Cortex of kidney (tissue), 1 donor: ENCODE measurements around the gene ALDH4A1.

ENCODE experiments used
- DNase-seq: peaks from one replicate; lab custom pipeline; 2025; lab: John Stamatoyannopoulos, UW

Gene ALDH4A1

DNA sequence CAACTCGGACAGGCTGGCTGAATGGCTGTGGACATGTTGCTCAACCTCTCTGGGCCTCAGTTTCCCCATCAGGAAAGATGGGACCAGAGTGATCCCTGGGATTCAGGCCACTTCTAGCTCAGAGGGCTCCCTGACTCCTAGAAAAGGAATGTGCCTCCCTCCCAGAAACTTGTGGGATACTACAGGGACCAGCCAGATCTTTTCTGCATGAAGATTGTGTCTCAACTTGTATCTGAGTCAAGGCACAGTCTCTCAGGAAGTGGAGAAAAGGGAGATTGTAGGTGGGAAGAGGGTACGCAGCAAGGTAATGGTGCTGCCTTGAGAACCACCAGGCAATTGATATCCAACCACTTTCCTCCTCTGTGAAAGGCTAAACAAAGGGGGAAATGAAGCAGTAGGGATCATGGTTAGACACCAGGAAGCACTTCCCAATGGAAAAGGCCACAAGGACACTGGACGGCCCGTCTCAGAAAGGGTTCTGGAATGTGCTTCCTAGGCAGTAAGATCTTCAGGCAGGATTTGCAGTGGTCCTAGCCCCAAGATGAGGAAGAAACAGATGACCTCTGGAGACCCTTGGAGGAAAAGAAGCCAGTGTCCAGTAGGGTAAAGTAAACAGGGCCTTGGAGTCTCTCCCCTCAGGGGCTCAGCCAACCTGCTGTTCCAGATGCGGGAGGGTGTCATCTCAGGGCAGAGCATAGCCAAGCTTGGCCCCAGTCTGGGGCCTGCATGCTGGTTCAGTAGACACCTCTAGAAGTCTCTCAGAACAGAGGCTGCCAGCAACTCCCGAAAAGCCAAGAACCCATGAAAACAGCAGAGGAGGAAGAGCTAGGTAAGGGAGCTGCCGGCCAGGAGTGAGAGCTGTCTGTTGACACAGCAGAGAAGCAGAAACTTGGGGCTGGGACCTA lies 37.3 kb upstream of the ALDH4A1 start:
- no peak for DNase-seq

DNA sequence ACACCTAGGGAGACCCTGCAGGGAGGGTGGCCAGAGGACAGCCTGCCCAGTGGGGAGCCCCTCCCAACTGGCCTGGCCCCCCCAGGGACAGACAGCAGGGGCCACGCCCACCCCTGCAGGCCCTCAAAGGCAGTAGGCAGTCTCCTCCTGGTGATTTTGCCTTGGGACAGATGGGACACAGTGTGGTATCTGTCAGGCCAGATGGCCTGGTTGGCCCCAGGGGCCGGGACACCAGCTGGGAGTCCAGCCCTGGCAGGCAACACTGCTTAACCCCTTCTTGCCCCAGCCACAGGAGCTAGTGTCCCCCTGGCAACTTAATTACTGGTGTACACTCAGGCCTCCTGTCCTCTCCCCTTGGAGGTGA lies 36.3 kb upstream of the ALDH4A1 start:
- DNase-seq = no peak

DNA sequence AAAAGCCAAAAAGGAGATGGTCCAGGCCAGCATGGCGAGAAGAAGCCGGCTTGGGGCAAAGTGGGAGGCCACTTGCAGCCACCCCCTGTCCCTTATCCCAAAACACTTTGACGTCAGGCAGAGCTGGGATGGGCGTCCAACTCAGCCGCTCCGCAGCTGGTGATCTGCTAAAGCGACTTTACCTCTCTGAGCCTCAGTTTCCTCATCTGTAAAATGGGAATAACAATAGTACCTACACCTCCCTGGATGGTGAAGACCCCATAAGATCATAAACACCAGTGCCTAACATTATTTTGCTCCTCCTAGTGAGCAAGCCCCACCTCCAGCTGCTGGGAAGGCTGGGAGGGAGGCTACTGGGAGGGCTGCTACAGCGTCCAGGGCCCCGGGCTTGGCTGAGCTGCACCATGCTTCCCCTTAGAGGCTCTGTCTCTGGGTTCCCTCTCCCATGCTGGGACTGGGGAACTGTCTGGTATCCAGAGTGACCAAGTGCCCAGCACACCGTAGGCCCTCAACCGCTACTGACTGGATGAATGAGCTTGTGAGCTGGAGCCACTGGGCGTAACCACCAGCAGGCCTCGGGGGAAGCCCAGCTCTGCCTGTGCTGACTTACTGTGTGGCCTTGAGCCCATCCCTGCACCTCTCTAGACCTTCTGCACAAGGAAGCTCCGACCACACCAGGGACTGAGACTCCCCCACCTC lies 35.8 kb upstream of the ALDH4A1 start:
- DNase-seq = no peak

DNA sequence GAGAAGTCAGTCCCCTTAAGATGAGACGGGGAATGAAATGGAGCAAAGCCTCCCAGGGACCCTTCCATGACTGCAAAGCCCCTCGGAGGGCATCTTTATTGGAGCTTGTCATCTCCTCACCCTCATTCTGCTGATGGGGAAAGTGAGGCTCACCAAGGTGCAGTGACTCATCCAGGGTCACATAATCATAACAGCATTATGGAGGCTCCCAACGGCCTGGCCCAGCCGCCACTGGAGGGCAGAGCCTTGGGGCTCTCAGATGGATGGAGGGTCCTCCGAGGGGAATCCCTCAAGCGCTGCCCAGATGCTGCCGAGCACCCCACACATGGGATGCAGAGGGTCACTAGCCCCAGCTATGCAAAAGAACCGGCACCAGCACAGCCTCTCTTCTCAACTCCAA lies 35.2 kb upstream of the ALDH4A1 start:
- no peak for DNase-seq

DNA sequence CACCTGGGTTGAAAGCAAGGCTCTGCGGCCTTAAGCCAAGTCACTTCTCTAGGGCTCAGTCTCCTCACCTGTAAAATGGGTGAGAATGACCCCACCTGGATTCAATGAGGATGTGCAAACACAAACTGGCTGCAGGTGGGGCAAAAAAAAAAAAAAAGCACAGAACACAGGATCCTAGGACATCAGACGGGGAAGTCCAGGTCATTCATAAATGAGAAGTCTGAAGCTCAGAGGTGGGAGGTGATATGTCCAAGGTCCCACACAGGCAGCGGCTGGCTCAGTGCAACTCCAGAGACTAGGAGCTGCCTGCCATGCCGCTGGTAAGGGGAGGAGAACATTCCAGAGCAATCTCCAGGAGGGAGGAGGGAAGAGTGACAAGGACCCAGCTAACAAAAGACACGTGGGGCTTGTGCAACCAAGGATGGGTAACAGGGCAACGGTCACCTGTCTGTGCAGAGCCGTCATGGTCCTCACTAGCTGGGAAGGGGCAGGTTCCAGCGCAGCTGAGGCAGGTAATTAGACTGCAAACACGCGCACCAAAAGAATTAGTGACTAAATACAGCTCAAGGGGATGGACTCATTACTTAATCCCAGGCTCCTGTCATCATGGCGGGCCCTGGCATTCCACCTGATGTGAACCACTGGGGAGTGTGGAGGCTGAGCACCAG lies 34.6 kb upstream of the ALDH4A1 start:
- no peak for DNase-seq

DNA sequence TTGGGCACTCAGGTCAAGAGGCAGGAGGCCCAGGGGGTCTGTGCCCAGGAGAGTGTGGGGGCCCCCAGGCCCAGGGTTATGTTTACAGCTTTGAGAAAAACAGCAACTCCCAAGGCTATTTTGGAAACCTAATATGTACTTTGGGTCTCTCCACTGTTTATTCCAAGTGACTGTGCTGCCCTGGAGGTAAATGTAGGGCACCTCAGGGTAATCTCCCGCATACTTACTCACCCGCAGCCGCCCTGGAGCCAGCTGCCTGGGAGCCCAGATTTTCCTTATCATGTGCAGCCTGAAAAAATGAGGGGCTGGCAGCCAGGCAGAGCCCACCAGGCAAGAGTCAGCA lies 34.1 kb upstream of the ALDH4A1 start:
- no peak for DNase-seq

DNA sequence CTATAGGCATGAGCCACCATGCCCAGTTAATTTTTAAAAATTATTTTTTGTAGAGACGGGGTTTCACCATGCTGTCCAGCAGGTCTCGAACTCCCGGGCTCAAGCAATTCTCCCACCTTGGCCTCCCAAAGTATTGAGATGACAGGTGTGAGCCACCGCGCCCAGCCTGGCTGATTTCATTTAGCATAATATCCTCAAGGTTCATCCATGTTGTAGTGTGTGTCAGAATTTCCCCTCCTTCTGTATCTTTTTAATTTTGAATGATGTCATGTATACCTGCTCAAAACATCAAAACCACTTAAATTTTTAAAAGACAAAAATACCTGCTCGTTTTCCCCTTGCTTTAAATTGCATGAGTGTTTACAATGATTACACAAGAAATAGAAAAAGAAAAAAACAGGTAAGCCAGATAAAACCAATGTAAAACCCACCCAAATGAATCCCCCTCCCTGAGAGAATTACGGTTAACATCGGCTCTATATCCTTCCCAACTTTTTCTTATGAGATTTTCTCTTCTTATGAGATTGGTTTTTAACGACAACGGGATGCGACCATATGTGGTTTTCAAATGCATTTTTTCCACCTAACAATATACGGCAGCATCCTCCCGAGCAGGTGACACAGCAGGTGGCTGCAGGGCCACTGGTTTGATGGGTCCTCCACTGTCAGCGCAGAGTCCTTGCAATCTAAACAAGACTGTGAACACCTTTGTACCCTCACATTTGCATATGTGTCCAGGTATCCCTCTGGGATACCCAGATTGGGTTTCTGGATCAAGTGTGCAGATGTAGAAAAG lies 32.0 kb upstream of the ALDH4A1 start:
- DNase-seq = no peak

DNA sequence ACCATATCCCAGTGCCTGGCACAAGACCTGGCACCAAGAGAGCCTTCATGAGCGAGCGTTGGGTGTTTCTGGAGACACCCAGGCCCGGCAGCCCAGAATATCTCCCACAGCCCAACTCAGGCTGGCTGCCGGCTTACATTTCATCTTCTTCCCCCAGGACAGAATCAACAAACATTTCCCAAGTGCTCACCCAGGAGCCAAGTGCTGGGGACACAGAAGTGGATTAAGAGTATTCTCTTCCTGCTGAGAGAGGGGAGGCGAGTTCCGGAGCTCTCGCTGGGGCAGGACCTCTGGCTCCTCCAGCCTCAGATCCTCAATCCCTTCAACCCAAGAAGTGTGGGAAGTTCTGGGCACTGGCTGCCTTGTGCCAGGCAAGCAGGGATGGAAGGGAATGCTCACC lies 30.5 kb upstream of the ALDH4A1 start:
- no peak for DNase-seq

DNA sequence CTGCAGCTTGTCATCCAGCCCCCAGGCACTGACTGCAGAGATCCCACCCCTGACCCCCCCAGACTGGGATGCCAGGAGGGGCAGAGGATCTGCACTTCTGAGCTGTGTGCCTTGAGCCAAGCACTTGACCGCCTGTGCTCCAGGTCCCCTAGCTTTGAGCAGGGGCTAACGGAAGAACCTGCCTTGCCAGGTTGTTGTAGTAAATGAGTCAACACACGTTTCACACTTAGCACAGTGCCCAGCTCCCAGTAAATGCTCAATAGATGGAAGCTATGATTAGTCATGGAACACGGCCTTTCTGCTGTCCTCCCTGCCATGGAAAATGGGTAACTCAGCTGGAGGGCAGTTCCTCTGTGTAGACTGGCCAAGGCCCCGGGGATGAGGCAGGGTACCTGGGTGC lies 30.0 kb upstream of the ALDH4A1 start:
- no peak for DNase-seq

DNA sequence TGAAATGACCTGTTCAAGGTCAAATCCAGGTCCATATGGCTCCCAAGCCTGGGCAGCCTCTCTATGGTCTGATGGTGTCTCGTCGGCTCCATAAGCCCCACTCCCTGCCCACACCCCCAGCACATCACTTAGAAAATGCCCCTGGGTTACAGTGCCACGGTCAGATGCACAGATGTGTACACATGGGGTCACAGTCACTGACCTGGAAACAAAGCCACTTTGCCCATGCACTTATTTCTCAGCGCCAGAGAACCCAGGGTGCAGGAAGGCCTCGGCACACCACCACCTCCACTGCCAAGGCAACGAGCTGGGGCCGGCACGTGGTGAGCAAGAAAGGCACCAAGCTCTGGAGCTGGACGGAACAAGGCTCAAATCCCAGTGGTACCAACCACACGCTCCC lies 29.4 kb upstream of the ALDH4A1 start:
- DNase-seq = no peak

DNA sequence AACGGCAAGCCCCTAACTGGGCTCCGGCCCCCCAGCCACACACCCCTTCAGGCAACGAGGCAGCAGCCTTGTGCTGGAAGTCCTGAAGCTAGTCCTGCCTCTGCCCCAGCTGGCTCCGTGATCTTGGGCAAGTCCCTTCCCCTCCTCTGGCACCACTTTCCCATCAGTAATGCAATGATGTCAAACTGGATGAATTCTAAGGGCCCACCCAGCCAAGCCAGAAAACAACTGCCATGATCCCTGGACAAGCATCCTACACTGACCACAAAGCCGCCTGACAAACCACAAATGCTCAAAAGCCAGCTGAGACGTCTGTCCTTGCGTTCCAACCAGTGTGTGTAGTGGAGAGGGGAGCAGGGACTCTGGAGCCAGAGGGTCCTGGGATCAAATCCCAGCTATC lies 27.3 kb upstream of the ALDH4A1 start:
- DNase-seq = no peak

DNA sequence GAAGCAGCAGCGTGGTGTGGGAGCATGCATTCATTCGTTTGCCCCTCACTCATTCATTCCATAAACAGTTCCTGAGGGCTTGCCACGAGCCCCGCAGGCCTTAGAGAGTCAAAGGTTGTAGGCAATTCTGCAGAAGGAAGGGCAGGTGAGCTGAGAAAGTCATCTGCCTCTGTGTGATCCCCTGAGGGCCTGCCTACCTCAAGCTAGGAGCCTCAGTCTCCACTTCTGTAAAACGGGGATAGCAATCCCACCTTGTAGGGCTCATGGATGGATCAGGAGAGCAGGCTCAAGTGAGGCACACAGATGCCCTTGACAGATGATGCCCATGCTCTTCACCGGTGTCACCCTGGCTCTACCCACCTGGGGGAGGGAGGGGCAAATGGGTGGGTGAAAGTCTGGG lies 26.6 kb upstream of the ALDH4A1 start:
- no peak for DNase-seq

DNA sequence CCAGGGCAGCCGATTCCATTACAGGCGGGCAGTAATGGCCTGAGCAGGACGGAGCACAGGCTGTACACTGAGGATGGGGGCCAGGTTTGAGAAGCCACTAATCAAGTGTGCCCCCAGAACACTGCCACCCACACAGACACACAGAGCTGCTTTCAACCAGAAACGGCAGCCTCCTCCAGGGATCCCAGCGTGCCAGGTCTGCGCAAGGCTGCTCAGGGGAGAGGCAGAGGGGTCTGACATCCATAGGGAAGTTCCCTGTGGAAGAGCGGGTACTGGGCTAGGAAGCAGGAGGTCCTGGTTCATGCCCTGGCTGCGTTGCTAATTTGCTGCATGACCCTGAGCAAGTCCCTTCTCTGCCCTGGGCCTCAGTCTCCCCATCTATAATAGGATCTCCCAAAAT lies 26.1 kb upstream of the ALDH4A1 start:
- DNase-seq = no peak

DNA sequence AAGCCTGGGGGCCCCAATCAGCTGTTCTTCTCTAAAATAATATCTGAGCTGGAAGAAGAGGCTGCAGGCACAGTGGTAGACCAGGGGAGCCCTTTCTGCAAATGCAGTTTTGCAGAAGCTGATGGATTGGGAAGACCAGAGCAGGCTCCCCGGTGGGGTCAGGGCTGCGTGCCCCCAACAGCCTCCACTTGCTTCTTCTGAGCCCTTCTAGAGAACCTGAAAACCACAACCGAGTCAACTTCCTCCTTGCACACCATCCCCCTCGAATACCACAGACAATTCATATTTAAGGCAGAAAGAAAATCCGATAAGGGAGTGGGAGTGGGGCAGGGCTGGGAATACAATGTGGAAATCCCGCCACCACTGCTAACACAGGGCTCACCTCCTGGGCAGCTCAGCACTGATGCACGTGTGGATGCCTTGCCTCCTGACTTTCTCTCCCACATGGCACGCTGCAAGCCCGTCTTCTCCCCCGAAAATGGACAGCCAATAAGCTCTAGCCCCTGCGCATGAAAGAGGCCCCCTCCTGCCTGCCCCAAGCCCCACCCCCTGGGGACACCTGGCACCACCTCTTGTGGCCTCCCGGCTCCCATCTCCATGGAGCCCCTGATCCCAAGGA lies 25.4 kb upstream of the ALDH4A1 start:
- DNase-seq = no peak

DNA sequence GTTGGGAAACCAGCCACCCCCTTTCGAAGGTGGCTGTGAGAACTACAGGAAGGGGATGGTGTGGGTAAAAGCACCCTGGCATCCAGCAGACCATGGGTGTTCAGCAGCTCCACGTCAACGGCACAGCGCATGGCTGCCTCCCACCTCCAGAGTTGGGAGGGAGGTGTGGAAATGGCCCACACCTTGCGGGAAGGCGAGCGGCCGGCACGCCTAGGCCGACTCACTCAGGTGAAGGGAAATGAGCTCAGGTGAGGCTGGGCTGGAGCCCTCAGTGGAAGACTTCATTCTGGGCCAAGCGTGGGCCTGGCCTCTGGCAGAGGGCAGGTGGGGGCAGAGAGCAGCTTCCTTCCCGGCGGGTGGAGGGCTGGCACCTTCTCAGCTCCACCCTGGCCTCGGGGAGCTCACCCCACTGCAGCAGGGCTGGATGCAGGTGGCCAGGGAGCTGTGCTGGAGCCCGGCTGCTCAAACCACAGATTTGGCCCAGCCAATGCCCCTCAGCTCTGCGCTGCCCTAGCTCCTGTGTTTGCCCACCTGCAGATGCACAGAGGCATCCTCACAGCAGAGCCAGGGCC lies 24.8 kb upstream of the ALDH4A1 start:
- no peak for DNase-seq

DNA sequence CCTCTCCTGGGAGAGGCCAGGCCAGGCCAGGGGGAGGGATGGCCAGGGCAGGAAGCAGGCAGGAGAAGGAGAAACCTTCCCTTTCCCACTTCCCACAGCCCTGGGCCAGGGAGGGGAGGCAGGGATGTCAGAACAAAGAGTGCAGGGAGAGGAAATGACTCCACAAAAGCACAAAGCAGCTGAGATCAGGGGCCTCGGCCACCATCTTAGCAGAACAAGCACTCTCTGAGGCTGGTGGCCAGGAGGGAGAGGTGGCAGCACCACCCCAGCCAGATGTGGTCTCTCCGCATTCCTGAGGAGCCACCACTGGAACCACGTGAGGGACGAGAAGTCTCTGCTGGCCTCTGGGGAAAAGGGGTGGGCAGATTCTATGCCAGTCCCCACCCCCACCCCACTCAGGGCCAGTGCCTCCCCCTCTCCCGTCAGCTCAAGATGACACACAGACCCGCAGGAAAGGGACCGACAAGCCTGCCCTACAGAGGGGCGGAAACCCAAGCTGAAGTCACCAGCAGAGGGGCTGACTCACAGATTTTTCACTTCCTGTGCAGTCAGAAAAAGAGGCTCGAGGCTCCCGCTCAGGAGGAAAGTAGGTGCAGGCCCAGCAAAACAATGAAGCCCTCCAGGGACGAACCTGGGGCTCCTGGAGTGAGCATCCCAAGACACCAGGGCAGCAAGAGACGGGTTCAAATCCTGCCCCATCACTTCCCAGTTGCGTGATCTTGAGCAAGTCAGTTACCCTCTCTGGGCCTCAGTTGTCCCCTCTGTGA lies 24.1 kb upstream of the ALDH4A1 start:
- DNase-seq = no peak

DNA sequence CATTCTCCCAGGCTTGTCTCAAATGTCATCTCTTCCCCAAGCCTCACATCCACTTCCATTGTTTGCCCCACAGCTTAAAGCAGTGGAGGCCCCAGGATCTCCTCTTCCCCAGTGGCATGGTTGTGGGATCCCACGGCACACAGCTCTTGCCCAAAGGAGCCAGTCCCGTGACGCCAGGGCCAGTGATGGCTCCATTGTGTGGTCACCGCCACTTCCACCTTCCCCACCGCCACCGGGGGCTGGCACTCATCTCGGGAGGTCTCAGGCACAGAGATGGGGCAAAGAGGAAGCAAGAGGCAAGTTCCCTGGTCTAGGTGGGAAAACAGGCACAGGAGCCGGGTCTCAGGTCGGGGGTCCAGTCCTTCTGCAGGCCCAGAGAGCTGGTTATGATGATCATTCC lies 22.9 kb upstream of the ALDH4A1 start:
- DNase-seq = no peak

DNA sequence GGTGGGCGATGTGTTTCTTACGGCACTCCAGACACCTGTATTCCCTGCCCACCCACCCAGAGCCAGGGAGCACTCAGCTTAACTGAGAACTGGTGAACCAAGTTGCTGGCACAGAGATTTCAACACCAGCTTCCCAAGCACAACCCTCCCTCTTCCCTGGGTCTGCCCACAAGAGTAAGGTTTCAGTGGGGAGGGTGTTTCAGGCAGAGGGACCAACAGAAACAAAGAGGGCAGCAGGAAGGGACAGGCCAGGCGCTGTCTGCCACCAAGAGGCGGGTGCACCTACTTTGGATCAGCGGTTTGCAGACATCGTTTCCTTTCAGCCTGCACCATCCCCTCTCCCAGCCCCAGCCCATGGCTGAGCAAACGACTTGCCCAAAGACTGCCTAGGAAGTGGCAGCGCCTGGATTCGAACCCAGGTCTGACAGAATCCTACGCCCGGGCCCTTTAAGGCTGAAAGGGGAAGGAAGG lies 21.9 kb upstream of the ALDH4A1 start:
- no peak for DNase-seq

DNA sequence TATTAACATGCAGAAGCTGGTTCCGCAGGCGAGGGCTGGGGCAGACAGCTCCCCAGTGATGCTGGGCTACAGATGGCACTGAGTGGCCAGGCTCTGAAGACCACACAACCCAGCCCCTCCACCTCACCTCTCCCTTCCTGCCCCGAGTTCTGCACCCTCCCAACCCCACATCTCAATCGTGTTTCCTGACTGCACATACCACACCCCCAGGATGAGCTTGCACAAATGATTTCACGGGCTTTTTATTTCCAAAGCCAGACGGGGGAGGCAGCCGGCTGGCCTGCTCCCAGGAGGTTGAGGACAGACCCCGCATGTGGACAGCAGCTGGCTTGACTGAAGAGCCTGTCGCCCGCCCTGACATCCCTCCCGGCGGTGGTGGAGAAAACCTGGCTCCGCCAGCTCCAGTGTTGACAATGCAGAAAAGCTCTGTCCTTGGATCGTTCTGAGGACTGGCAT lies 21.4 kb upstream of the ALDH4A1 start:
- DNase-seq = no peak
